T-helper 1 cell treated with Interleukin-12 subunit alpha and Interleukin-12 subunit beta and Interleukin-4 antibody, amounts not matched to agents 30 μg/mL and 1 μg/mL, for 36 hours (primary cell): ENCODE results near the gene MLH3.

ENCODE experiments used
- H3K27ac Mint-ChIP-seq: one replicate; pipeline ENCODE4 v1.8.0; 2021; ENCODE audit warnings: mild to moderate bottlenecking, mixed read lengths
- H3K27me3 Mint-ChIP-seq: one replicate; pipeline ENCODE4 v1.8.0; 2021; ENCODE audit warnings: low read depth, mixed read lengths
- H3K36me3 Mint-ChIP-seq: one replicate; pipeline ENCODE4 v1.8.0; 2021; ENCODE audit warnings: low read depth, mixed read lengths
- H3K4me1 Mint-ChIP-seq: one replicate; pipeline ENCODE4 v1.8.0; 2021; ENCODE audit warnings: low read depth, mixed read lengths
- H3K4me3 Mint-ChIP-seq: one replicate; pipeline ENCODE4 v1.8.0; 2021; ENCODE audit warnings: mild to moderate bottlenecking, moderate library complexity, mixed read lengths
- H3K9me3 Mint-ChIP-seq: one replicate; pipeline ENCODE4 v1.8.0; 2021; ENCODE audit warnings: mixed read lengths

Gene MLH3

DNA sequence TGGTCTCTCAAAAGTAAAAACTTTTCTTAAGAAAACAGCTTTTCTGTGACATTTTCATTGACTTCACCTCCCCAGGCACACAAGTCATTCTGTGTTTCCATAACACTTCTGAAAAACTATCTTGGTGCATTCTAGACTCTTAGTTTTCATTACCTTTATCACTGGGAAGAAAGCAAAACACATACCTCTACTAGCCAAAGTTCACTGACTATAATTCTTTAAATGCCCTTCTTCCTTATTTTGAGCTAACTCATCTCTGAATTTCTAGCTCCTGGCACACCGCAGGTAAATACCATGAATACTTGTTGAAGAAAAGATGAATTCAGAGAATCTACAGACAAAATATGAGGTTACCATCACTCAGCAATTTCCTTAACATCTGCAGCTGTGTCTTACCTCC, 21.1 kb downstream of the MLH3 start:
- no peak overlapping the region for H3K27ac Mint-ChIP-seq
- H3K4me3 Mint-ChIP-seq = no peak overlapping the region
- no peaks in the 10 kb centered on the region for H3K27me3 Mint-ChIP-seq
- H3K4me1 Mint-ChIP-seq = no peaks in the 10 kb centered on the region
- peaks cover 24% of the 10 kb centered on the region for H3K36me3 Mint-ChIP-seq
- no peaks in the 10 kb centered on the region for H3K9me3 Mint-ChIP-seq

- Mint-ChIP-seq H3K27ac (no peak overlapping the region), H3K9me3 (no peaks in the 10 kb centered on the region), H3K36me3 (peaks cover 22% of the 10 kb centered on the region), H3K4me1 (no peaks in the 10 kb centered on the region), H3K27me3 (no peaks in the 10 kb centered on the region), H3K4me3 (no peak overlapping the region)
These were observed 25.4 kb downstream of the MLH3 start for GRCh38 chr14:75025876-75026275.

DNA sequence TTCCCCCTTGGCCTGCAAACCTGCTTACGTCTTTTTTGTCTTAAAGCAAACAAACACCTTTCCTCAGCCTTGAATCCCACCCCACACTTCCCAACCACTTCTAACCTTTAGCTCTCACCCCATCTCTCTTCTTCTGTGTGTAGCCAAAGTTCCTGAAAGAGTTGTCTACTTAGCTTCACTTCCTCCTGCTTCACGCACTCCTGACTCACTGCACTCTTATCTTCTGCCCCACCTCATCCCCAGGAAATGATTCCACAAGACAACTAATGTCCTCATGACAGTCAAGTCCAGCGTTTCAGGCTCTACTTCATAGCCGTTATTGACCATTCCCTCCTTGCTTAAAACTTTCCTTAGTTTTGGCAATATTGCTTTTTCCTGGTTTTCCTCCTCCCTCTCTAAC, 26.2 kb downstream of the MLH3 start:
- peaks cover 22% of the 10 kb centered on the region for H3K36me3 Mint-ChIP-seq
- no peaks in the 10 kb centered on the region for H3K4me1 Mint-ChIP-seq
- H3K4me3 Mint-ChIP-seq = no peak overlapping the region
- H3K27me3 Mint-ChIP-seq = no peaks in the 10 kb centered on the region
- no peak overlapping the region for H3K27ac Mint-ChIP-seq
- H3K9me3 Mint-ChIP-seq = no peaks in the 10 kb centered on the region

DNA sequence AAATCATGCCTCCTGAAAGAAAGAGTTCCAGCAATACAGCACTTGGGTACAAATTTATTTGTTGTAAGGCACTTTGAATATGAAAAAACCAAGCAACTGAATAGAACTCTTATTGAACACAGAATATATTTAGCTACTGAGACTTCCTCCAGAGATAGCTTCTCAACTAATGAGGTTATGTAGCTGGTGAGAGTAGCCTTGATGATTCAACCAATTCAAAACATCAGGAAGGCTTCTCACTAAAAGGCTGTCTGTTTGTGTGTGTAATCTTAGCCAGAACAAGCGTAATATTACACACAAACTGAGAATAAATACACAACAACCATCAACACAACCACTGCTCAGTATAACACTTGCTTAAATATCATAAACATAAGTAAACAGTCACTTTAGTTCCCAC, 28.2 kb downstream of the MLH3 start:
- Mint-ChIP-seq H3K36me3 (peaks cover 27% of the 10 kb centered on the region), H3K27ac (no peak overlapping the region), H3K4me3 (no peak overlapping the region), H3K4me1 (no peaks in the 10 kb centered on the region), H3K27me3 (no peaks in the 10 kb centered on the region), H3K9me3 (no peaks in the 10 kb centered on the region)

DNA sequence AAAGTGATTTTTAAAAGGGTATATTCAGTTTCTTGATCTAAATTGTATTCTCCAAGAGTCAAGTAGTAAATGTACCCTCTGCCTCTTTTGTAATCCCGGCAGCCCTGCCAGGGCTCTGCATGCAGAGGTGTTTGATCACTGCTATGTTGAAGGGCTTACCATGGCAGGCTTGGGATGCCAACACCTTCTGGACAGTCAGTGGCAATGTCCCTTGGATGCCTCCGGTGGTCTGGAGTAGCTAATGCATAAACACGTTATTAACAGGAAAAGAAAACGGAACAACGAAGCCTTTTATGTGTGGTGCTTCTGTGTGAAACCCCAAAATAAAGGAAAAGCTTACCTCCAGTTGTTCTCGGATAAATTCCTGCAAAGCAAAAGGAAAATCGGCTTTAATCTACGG, 28.6 kb downstream of the MLH3 start:
- Mint-ChIP-seq H3K4me1 (no peaks in the 10 kb centered on the region), H3K4me3 (no peak overlapping the region), H3K36me3 (peaks cover 24% of the 10 kb centered on the region), H3K27ac (no peak overlapping the region), H3K27me3 (no peaks in the 10 kb centered on the region), H3K9me3 (no peaks in the 10 kb centered on the region)

DNA sequence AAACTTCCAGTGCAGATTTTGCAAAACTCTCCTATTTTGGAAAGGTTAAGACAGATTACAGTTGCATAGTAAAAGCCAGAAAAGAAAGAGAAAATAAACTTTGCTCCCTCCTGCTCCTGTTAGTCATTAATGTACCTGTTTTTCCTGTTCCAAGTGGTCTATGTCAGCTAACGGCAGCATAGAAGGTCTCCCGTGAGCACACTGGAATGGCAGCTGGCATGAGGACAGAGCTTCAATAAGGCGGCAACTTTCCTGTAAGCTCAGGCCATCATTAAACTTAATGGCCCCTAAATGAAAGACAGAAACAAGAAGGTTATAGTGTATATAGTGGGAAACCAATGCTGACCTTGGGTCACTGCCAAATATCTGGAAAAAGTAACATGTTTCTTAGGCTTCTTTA, 32.6 kb downstream of the MLH3 start:
- Mint-ChIP-seq H3K27ac (no peak overlapping the region), H3K4me3 (no peak overlapping the region), H3K4me1 (no peaks in the 10 kb centered on the region), H3K27me3 (no peaks in the 10 kb centered on the region), H3K36me3 (peaks cover 38% of the 10 kb centered on the region), H3K9me3 (no peaks in the 10 kb centered on the region)

DNA sequence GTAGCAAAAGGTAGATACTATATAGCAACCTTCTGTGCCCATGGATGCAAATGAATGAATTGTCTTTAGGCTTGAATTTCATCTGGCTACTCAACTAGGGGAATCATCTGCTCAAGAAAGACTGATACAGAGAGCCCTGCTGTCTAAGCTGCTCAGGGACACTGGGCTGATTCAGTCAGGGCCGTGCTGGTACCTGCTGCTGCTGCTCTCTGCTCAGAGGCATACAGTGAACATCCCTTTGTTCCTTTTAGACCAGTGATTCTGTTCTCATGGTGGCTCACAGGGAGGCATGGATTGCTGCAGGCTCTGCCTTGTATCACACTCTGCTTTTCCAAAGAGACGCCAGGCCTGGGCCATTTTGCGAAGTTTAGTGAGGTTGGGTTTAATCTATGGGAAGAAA, 34.5 kb downstream of the MLH3 start:
- Mint-ChIP-seq H3K9me3 (no peaks in the 10 kb centered on the region), H3K27me3 (no peaks in the 10 kb centered on the region), H3K27ac (no peak overlapping the region), H3K4me1 (no peaks in the 10 kb centered on the region), H3K4me3 (no peak overlapping the region), H3K36me3 (peaks cover 38% of the 10 kb centered on the region)

DNA sequence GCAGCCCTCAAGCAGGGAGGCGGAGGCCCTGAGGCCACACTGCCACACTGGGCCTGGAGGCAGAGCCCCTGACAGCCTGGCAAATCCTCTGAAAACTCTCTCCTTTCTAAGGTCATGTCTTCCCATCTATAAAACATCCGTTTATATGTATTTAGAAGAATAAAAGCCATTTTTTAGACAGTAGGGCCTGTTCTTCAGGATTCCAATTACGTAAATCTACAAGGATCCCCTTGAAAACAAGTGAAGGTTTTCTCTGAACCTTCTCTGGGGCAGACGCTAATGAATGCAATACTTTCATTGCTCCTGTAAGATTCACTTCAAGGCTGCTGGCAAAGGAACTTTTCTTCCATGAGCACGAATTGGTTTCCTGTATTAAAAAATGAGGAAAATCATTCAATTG, 35.8 kb downstream of the MLH3 start:
- H3K4me3 Mint-ChIP-seq = no peak overlapping the region
- H3K27ac Mint-ChIP-seq = no peak overlapping the region
- no peaks in the 10 kb centered on the region for H3K9me3 Mint-ChIP-seq
- H3K27me3 Mint-ChIP-seq = no peaks in the 10 kb centered on the region
- H3K36me3 Mint-ChIP-seq = peaks cover 31% of the 10 kb centered on the region
- peaks cover 6% of the 10 kb centered on the region for H3K4me1 Mint-ChIP-seq

GRCh38 chr14:75013290-75013689, 38.0 kb downstream of the MLH3 start:
- peaks cover 12% of the 10 kb centered on the region for H3K4me1 Mint-ChIP-seq
- no peak overlapping the region for H3K27ac Mint-ChIP-seq
- no peaks in the 10 kb centered on the region for H3K9me3 Mint-ChIP-seq
- no peaks in the 10 kb centered on the region for H3K27me3 Mint-ChIP-seq
- no peak overlapping the region for H3K4me3 Mint-ChIP-seq
- peaks cover 34% of the 10 kb centered on the region for H3K36me3 Mint-ChIP-seq

DNA sequence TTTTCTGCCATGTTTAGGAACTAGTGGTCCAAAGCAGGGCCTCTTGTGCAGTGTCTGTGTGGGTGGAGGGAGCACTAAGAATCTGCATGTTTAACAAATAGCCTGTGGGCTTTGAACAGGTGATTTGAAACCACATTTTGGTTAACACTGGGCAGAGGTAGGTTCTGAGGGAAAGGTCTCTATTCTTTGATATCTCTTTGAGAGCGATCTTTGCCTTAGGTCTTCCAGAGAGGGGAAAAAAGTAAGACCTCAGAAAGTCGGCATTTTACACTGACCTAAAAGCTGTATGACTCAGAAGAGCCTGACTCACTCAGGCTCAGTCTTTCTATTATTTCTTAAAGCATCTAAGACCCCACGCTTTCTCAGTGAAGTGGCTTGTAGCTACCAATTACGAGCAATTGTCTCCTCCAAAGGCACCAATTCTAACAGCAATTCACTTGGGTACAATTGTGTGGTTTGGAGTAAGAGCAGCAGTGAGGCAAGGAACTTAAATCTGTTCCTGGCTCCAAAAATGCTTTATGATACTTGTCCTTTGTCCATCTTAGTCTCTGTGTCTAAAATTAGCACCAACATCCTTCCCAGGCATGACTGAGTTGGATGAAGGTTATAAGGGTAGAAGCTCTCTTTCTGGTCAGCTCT, 39.8 kb downstream of the MLH3 start:
- H3K27me3 Mint-ChIP-seq = no peaks in the 10 kb centered on the region
- peak overlapping the region; percentile 49 for H3K27ac Mint-ChIP-seq
- H3K36me3 Mint-ChIP-seq = peaks cover 40% of the 10 kb centered on the region
- H3K9me3 Mint-ChIP-seq = no peaks in the 10 kb centered on the region
- peaks cover 16% of the 10 kb centered on the region for H3K4me1 Mint-ChIP-seq
- no peak overlapping the region for H3K4me3 Mint-ChIP-seq

GRCh38 chr14:75010472-75011093, 40.7 kb downstream of the MLH3 start:
- no peaks in the 10 kb centered on the region for H3K9me3 Mint-ChIP-seq
- peaks cover 19% of the 10 kb centered on the region for H3K4me1 Mint-ChIP-seq
- no peaks in the 10 kb centered on the region for H3K27me3 Mint-ChIP-seq
- no peak overlapping the region for H3K27ac Mint-ChIP-seq
- H3K4me3 Mint-ChIP-seq = no peak overlapping the region
- H3K36me3 Mint-ChIP-seq = peaks cover 46% of the 10 kb centered on the region

DNA sequence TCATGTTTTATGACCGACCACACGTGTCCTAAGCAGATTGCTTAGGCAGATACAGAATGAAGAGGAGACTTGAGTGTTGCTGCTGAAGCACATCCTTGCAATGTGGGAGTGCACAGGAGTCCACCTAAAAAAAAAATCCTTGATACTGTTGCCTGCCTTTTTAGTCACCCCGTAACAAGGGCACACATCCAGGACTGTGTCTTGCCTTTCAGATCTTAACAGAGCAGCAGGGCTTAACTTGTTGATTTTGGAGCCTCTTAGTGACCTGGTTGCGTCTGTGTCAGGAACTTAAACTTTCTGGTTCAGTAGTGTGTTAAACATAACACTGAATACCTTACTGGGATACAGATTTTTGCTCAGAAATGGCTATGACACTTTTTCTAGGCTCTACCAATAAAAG, 42.1 kb downstream of the MLH3 start:
- no peak overlapping the region for H3K4me3 Mint-ChIP-seq
- peaks cover 27% of the 10 kb centered on the region for H3K4me1 Mint-ChIP-seq
- H3K27ac Mint-ChIP-seq = no peak overlapping the region
- no peaks in the 10 kb centered on the region for H3K9me3 Mint-ChIP-seq
- H3K36me3 Mint-ChIP-seq = peaks cover 54% of the 10 kb centered on the region
- H3K27me3 Mint-ChIP-seq = no peaks in the 10 kb centered on the region

DNA sequence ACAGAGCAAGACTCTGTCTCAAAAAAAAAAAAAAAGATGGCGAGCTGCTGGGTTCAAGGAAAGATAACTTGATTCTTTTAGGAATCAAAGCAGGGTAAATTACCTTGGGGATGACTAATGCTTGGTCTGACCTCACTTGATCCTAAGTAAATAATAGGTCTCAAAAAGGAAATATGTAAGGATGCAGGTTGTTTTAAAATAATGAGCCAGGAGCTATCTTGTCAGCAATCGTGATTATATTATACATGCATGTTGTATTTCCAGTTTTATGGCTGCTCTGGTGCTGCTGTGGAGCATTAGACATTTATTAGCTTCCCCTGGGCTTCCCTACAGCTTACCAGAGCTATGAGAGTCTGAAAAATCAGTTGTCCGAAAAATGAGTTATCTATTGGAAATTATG, 45.9 kb downstream of the MLH3 start:
- Mint-ChIP-seq H3K36me3 (peaks cover 58% of the 10 kb centered on the region), H3K9me3 (peaks cover 5% of the 10 kb centered on the region), H3K4me1 (peaks cover 34% of the 10 kb centered on the region), H3K27ac (no peak overlapping the region), H3K27me3 (no peaks in the 10 kb centered on the region), H3K4me3 (peak overlapping the region; percentile 8)

DNA sequence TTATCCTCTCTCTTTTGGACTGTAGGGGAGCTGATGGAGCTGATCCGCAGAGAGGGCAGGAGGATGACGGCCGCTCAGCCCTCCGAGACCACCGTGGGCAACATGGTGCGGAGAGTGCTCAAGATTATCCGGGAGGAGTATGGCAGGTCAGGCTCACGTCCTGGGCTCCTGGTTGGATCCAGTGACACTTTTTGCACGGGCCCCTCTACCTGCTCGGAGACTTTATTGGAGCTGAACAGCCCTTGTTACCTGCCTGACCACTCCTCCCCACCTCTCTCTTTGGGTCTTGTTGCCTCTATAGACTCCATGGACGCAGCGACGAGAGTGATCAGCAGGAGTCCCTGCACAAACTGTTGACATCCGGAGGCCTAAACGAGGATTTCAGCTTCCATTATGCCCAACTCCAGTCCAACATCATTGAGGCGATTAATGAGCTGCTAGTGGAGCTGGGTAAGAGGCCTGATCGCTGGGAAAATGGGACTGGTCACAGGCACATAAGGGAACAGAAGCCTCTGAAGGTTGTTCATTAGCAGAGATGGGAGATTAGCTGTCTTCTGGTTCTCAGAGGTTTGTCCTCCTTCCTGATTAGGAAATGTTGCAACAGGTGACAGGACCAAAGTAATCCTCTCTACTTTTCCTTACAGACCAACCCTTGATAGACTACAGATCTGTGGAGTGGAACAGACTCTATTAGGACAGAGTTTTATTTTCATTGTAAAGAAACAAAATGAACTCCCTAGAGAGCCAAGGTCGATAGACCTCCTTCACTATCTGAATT, 47.8 kb downstream of the MLH3 start:
- Mint-ChIP-seq H3K36me3 (peaks cover 44% of the 10 kb centered on the region), H3K4me3 (peak overlapping the region; percentile 97), H3K27me3 (peaks cover 9% of the 10 kb centered on the region), H3K9me3 (peaks cover 5% of the 10 kb centered on the region), H3K27ac (peak overlapping the region; percentile 96), H3K4me1 (peaks cover 29% of the 10 kb centered on the region)
